Measurements from ENCODE around the gene ARL17B. TPM values are rescaled to one million over a fixed set of nuclear protein-coding genes. Genes with fewer than 3 reads are reported as not detected.
"Not testable (repeated sequence)": the region's sequence is repeated elsewhere in the genome, so short reads cannot be mapped to it uniquely, and the experiment has no call there.

Gene ARL17B
- total and polyA plus RNA-seq, 2 of the 4 experiments (the other 2 are of a cell fraction): 4.8 to 6.5 TPM

- H3K9me3 ChIP-seq (ENCODE audit: control insufficient read depth, insufficient read depth, low read length); H2BK5ac ChIP-seq (ENCODE audit: low read depth, low read length, poor library complexity, severe bottlenecking); H3K23ac ChIP-seq (ENCODE audit: low read depth, low read length); H3K9me1 ChIP-seq (ENCODE audit: insufficient read depth, low read length); H2BK20ac ChIP-seq (ENCODE audit: low read depth, low read length); H2AK5ac ChIP-seq (ENCODE audit: low read depth, low read length); H2BK15ac ChIP-seq (ENCODE audit: low read depth, low read length); H2AK9ac ChIP-seq (replicated peaks; ENCODE audit: low read depth, low read length, poor library complexity); H3K4me1 ChIP-seq (ENCODE audit: control insufficient read depth, insufficient read depth, low read length); DNase-seq; intact Hi-C loops (cut with micrococcal nuclease); H3K27ac ChIP-seq (ENCODE audit: insufficient read depth, low read length); H3K27me3 ChIP-seq (ENCODE audit: control insufficient read depth, insufficient read depth, low read length); BruUV-seq (replicated peaks); H3K79me1 ChIP-seq (ENCODE audit: low read depth in 1 of 2, low read length in 2 of 2); H2AFZ ChIP-seq (replicated peaks; ENCODE audit: low read length, poor library complexity); H3K56ac ChIP-seq (ENCODE audit: extremely low read depth, insufficient read depth, low read length); CTCF ChIA-PET; H3K14ac ChIP-seq (replicated peaks; ENCODE audit: low read depth, low read length); H3K9ac ChIP-seq (ENCODE audit: low read depth, low read length); H4K20me1 ChIP-seq (ENCODE audit: insufficient read depth, low read length); dilution Hi-C loops (cut with HindIII; ENCODE audit: low sequenced_read_pairs, unreplicated experiment); H4K91ac ChIP-seq (ENCODE audit: insufficient read depth, low read depth, low read length); H3K4ac ChIP-seq (ENCODE audit: low read depth, low read length); H2BK120ac ChIP-seq (ENCODE audit: low read depth, low read length); H3K4me2 ChIP-seq (ENCODE audit: low read depth, low read length); POLR2A ChIA-PET (ENCODE audit: unreplicated experiment); H3K36me3 ChIP-seq (ENCODE audit: control insufficient read depth, insufficient read depth, low read length); H3K4me3 ChIP-seq (ENCODE audit: insufficient read depth, low read depth, low read length); H4K5ac ChIP-seq (ENCODE audit: low read depth, low read length); H3K18ac ChIP-seq (ENCODE audit: low read depth, low read length); ATAC-seq (ENCODE audit: low read depth); H4K8ac ChIP-seq (ENCODE audit: low read depth in 2 of 2, low read length in 2 of 2): not testable (repeated sequence)
- WGBS, 2 experiments (ENCODE audit: extremely low coverage in 2 of 2, insufficient read length in 1 of 2): no CpG with 5 or more reads among the region's 6 CpGs
- in situ Hi-C loops (cut with MboI; ENCODE audit: low sequenced_read_pairs): loop anchor here (25.0 kb wide), 1 partner anchor 667 kb away; no protein-coding TSS in a partner anchor
Observed at GRCh38 chr17:46254215-46254614, 107.4 kb downstream of the ARL17B start.
